ENCODE data around the gene RAB8B. TPM values are rescaled to one million over a fixed set of nuclear protein-coding genes. Genes with fewer than 3 reads are reported as not detected.

Gene RAB8B
- total RNA-seq, 1 experiment from 2014 or later: 17.6 TPM

DNA sequence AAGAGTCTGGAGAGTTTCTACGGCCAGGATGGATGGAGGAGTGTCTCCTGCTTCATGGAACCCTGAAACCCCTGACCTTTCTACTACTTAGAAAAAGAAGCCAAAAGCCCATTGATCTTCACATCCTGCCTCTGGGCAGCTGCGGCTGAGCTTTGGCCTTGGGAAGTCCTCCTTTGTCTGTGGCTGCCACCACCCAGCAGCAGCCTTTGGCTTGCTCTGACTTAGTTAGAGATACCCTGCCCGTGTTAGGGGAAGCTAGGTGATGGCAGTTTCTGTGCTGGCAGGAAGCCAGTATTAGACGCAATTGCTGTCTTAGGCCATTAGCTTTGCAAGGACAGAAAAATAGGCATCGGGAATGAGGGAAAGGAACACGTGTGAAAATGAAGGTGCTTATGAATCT, 106.8 kb downstream of the RAB8B start:
- no peak for TF ChIP-seq TCF7L2 (IDR thresholded peaks at IDR 0.05; ENCODE audit: low read depth, low read length)
- TF ChIP-seq, protein P1, sequence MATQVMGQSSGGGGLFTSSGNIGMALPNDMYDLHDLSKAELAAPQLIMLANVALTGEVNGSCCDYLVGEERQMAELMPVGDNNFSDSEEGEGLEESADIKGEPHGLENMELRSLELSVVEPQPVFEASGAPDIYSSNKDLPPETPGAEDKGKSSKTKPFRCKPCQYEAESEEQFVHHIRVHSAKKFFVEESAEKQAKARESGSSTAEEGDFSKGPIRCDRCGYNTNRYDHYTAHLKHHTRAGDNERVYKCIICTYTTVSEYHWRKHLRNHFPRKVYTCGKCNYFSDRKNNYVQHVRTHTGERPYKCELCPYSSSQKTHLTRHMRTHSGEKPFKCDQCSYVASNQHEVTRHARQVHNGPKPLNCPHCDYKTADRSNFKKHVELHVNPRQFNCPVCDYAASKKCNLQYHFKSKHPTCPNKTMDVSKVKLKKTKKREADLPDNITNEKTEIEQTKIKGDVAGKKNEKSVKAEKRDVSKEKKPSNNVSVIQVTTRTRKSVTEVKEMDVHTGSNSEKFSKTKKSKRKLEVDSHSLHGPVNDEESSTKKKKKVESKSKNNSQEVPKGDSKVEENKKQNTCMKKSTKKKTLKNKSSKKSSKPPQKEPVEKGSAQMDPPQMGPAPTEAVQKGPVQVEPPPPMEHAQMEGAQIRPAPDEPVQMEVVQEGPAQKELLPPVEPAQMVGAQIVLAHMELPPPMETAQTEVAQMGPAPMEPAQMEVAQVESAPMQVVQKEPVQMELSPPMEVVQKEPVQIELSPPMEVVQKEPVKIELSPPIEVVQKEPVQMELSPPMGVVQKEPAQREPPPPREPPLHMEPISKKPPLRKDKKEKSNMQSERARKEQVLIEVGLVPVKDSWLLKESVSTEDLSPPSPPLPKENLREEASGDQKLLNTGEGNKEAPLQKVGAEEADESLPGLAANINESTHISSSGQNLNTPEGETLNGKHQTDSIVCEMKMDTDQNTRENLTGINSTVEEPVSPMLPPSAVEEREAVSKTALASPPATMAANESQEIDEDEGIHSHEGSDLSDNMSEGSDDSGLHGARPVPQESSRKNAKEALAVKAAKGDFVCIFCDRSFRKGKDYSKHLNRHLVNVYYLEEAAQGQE (IDR thresholded peaks at IDR 0.05; ENCODE audit: insufficient read depth in 1 of 2, low read depth in 2 of 2, low read length in 1 of 2): no peak
- TF ChIP-seq SIN3A (IDR thresholded peaks at IDR 0.05; ENCODE audit: borderline replicate concordance, insufficient read depth, low read depth, low read length): no peak
- TF ChIP-seq POLR2AphosphoS5 (IDR thresholded peaks at IDR 0.05; ENCODE audit: low read depth, low read length): no peak
- TF ChIP-seq, protein P2, sequence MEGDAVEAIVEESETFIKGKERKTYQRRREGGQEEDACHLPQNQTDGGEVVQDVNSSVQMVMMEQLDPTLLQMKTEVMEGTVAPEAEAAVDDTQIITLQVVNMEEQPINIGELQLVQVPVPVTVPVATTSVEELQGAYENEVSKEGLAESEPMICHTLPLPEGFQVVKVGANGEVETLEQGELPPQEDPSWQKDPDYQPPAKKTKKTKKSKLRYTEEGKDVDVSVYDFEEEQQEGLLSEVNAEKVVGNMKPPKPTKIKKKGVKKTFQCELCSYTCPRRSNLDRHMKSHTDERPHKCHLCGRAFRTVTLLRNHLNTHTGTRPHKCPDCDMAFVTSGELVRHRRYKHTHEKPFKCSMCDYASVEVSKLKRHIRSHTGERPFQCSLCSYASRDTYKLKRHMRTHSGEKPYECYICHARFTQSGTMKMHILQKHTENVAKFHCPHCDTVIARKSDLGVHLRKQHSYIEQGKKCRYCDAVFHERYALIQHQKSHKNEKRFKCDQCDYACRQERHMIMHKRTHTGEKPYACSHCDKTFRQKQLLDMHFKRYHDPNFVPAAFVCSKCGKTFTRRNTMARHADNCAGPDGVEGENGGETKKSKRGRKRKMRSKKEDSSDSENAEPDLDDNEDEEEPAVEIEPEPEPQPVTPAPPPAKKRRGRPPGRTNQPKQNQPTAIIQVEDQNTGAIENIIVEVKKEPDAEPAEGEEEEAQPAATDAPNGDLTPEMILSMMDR (IDR thresholded peaks at IDR 0.05): no peak
- no TSS peak for BruUV-seq (replicated peaks)
- Histone ChIP-seq H3K27me3 (ENCODE audit: control insufficient read depth, insufficient read depth, low read length) (no peaks in the 10 kb centered on the region), H3K9me3 (ENCODE audit: control insufficient read depth, insufficient read depth, low read depth, low read length) (no peaks in the 10 kb centered on the region), H3K4me1 (ENCODE audit: control insufficient read depth, insufficient read depth, low read length) (no peaks in the 10 kb centered on the region), H3K27ac (ENCODE audit: low read length) (no peak overlapping the region), H3K4me3 (ENCODE audit: low read depth in 2 of 2, low read length in 2 of 2) (no peak overlapping the region), H3K36me3 (ENCODE audit: control insufficient read depth, insufficient read depth, low read length) (no peaks in the 10 kb centered on the region)
- in situ Hi-C loops (cut with HindIII; ENCODE audit: low pct_unique_long_range_greater_than_20kb, low sequenced_read_pairs) (no loop called here), intact Hi-C loops (cut with micrococcal nuclease; ENCODE audit: unreplicated experiment) (no loop called here)
- ChIA-PET CTCF (no interaction called here), POLR2A (no interaction called here)
- no peak for ATAC-seq
- no peak for DNase-seq (ENCODE audit: low read depth, low spot score)

DNA sequence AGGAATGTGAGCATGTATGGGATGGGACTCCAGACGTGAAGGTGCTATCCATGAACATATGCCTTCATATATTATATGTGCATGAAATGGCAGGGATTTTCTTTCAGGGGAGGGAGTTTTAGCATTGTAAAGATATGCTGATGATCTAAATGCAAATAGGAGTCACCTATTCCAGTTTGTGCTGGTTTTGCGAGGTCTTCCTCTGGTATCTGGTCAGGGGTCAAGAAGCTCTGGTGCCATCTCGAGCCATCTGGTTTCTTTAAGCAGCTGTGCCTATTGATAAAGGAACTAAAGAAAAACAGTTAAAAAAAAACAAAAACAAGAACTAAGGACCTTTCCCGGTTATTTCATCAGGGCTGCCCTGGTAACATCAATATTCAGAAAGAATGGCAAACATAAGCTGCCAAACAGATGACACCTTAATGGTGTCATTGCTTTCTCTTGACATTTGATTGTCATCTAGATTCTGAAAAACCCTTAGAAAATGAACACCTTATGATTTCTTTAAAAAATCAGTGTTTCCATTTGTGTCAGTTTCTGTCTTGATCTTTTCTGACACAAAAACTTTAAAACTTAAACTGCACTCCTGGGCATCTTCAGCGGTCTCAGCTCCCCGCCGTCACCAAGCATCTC, 110.7 kb downstream of the RAB8B start:
- in situ Hi-C loops (cut with HindIII; ENCODE audit: low pct_unique_long_range_greater_than_20kb, low sequenced_read_pairs) (no loop called here), intact Hi-C loops (cut with micrococcal nuclease; ENCODE audit: unreplicated experiment) (no loop called here)
- DNase-seq (ENCODE audit: low read depth, low spot score): no peak
- BruUV-seq (replicated peaks): no TSS peak
- H3K9me3 ChIP-seq (ENCODE audit: control insufficient read depth, insufficient read depth, low read depth, low read length): no peaks in the 10 kb centered on the region
- ChIA-PET CTCF (no interaction called here), POLR2A (no interaction called here)
- H3K36me3 ChIP-seq (ENCODE audit: control insufficient read depth, insufficient read depth, low read length): no peaks in the 10 kb centered on the region
- no peaks in the 10 kb centered on the region for H3K27me3 ChIP-seq (ENCODE audit: control insufficient read depth, insufficient read depth, low read length)
- H3K4me3 ChIP-seq (ENCODE audit: low read depth in 2 of 2, low read length in 2 of 2): no peak overlapping the region
- no peaks in the 10 kb centered on the region for H3K4me1 ChIP-seq (ENCODE audit: control insufficient read depth, insufficient read depth, low read length)
- TF ChIP-seq, protein P1 (IDR thresholded peaks at IDR 0.05; ENCODE audit: insufficient read depth in 1 of 2, low read depth in 2 of 2, low read length in 1 of 2): no peak
- TF ChIP-seq, protein P2 (IDR thresholded peaks at IDR 0.05): no peak
- TF ChIP-seq SIN3A (IDR thresholded peaks at IDR 0.05; ENCODE audit: borderline replicate concordance, insufficient read depth, low read depth, low read length) (no peak), POLR2AphosphoS5 (IDR thresholded peaks at IDR 0.05; ENCODE audit: low read depth, low read length) (no peak), TCF7L2 (IDR thresholded peaks at IDR 0.05; ENCODE audit: low read depth, low read length) (no peak)
- no peak for ATAC-seq
- H3K27ac ChIP-seq (ENCODE audit: low read length): no peak overlapping the region
